HepG2 (cell line): ENCODE measurements around the gene PJA2. TPM values are rescaled to one million over a fixed set of nuclear protein-coding genes. Genes with fewer than 3 reads are reported as not detected.

Experiments
- ATAC-seq: fragments of 200-7000 bp; cut with Tn5 transposase; 3 replicates; pipeline ENCODE4 v1.9.1; 2020; ENCODE audit warnings: mild to moderate bottlenecking, moderate library complexity
- BruUV-seq: library from RNA; stranded (reverse); fragments of 400-500 nt; replicated peaks from 2 replicates; lab custom pipeline; 2021; lab: Mats Ljungman, UMichigan
- CTCF ChIA-PET: fragments of 300-600 bp; formaldehyde crosslinking; extraction: SDS; loops from one replicate; lab custom pipeline; 2021; ENCODE audit warnings: low total read pairs, inconsistent platforms, low intra/inter-chr PET ratio; lab: Yijun Ruan, JAX
- POLR2A ChIA-PET: fragments of 350-600 bp; sonication (Branson Sonifier 250); formaldehyde crosslinking; loops from one replicate; lab custom pipeline; 2020; ENCODE audit warnings: antibody characterized with exemption, inconsistent platforms; lab: Yijun Ruan, JAX
- DNase-seq: peaks from one replicate; pipeline ENCODE4 v3.0.0-alpha.2; 2015; ENCODE audit warnings: low spot score
- FAIRE-seq: peaks from 3 replicates; lab custom pipeline; 2011; peaks lifted over from hg19 to GRCh38; lab: Jason Lieb, UNC
- H2AFZ ChIP-seq: one replicate; pipeline ENCODE4 v1.6.1; 2011; ENCODE audit warnings: low read length, inconsistent platforms
- H3K27ac ChIP-seq: fragments of 300-600 bp; 3 replicates; pipeline ENCODE4 v1.8.0; 2011; ENCODE audit warnings: mixed run types, mild to moderate bottlenecking, mixed read lengths, low read length, inconsistent platforms; ENCODE audit not compliant: insufficient read depth; ENCODE audit errors: extremely low read length
- H3K27me3 ChIP-seq, 2 experiments: fragments of 200-600 bp in 1 of 2; 2 replicates in 1 of 2; 3 replicates in 1 of 2; pipeline versions ENCODE4 v1.6.0 to v1.8.0; 2011; ENCODE audit warnings: low read length in 2 of 2, mild to moderate bottlenecking in 2 of 2, moderate library complexity in 2 of 2, inconsistent platforms in 1 of 2; ENCODE audit not compliant: insufficient read depth in 2 of 2, control insufficient read depth in 1 of 2
- H3K36me3 ChIP-seq, 2 experiments: fragments of 200-600 bp in 1 of 2; replicated peaks in 1 of 2; 2 replicates in 1 of 2; 3 replicates in 1 of 2; pipeline versions ENCODE4 v1.5.1 to v1.8.0; 2011; ENCODE audit warnings: low read length in 2 of 2, inconsistent platforms in 1 of 2; ENCODE audit not compliant: insufficient read depth in 2 of 2, control insufficient read depth in 1 of 2
- H3K4me1 ChIP-seq: 2 replicates; pipeline ENCODE4 v1.5.1; 2012; ENCODE audit warnings: low read length, inconsistent platforms; ENCODE audit not compliant: insufficient read depth
- H3K4me2 ChIP-seq: 2 replicates; pipeline ENCODE4 v1.6.0; 2011; ENCODE audit warnings: low read depth, low read length, inconsistent platforms
- H3K4me3 ChIP-seq, 3 experiments: fragments of 200-600 bp in 1 of 3; sonication (generic), shearing (Covaris generic) in 1 of 3; replicated peaks in 1 of 3; 2 replicates each; pipeline ENCODE4 v1.5.1; 2011 to 2016; ENCODE audit warnings: low read length in 3 of 3, inconsistent platforms in 2 of 3, low read depth in 2 of 3, mild to moderate bottlenecking in 2 of 3, control low read depth in 1 of 3, mixed read lengths in 1 of 3; ENCODE audit not compliant: insufficient read depth in 1 of 3
- H3K79me2 ChIP-seq: one replicate; pipeline ENCODE4 v1.6.1; 2011; ENCODE audit warnings: low read length, inconsistent platforms; ENCODE audit not compliant: insufficient read depth
- H3K9ac ChIP-seq: 2 replicates; pipeline ENCODE4 v1.6.0; 2011; ENCODE audit warnings: mild to moderate bottlenecking, low read depth, low read length, inconsistent platforms; ENCODE audit not compliant: insufficient read depth
- H3K9me3 ChIP-seq: 2 replicates; pipeline ENCODE4 v1.5.1; 2012; ENCODE audit warnings: mild to moderate bottlenecking, low read length
- H4K20me1 ChIP-seq: 2 replicates; pipeline ENCODE4 v1.6.0; 2011; ENCODE audit warnings: inconsistent platforms, mild to moderate bottlenecking, low read length, moderate library complexity; ENCODE audit not compliant: insufficient read depth
- ARID2 ChIP-seq: sonication (generic); formaldehyde crosslinking; IDR thresholded peaks from 2 replicates; pipeline ENCODE4 v1.8.1; 2022; ENCODE audit warnings: mild to moderate bottlenecking, missing genetic modification reagents, borderline replicate concordance
- DNMT3B ChIP-seq: conservative IDR thresholded peaks from 2 replicates; pipeline ENCODE4 v1.6.1; 2016; ENCODE audit warnings: missing biosample characterization, control low read depth
- GPN1 ChIP-seq: sonication (generic); formaldehyde crosslinking; IDR thresholded peaks from 2 replicates; pipeline ENCODE4 v1.5.1; 2020; ENCODE audit warnings: missing genetic modification reagents, borderline replicate concordance
- HINFP ChIP-seq: sonication (generic); formaldehyde crosslinking; IDR thresholded peaks from 2 replicates; pipeline ENCODE4 v1.4.0; 2020; ENCODE audit warnings: low read depth, mild to moderate bottlenecking, missing genetic modification reagents
- HIVEP1 ChIP-seq: sonication (generic); formaldehyde crosslinking; IDR thresholded peaks from 2 replicates; pipeline ENCODE4 v1.4.0; 2020; ENCODE audit warnings: mild to moderate bottlenecking, missing genetic modification reagents
- MATR3 ChIP-seq: sonication (generic); formaldehyde crosslinking; IDR thresholded peaks from 2 replicates; pipeline ENCODE4 v1.4.0; 2020; ENCODE audit warnings: missing genetic modification reagents
- PREB ChIP-seq: sonication (generic); formaldehyde crosslinking; IDR thresholded peaks from 2 replicates; pipeline ENCODE4 v1.4.0; 2020; ENCODE audit warnings: missing genetic modification reagents
- ZBTB4 ChIP-seq: sonication (generic); formaldehyde crosslinking; IDR thresholded peaks from 2 replicates; pipeline ENCODE4 v1.4.0; 2020; ENCODE audit warnings: missing genetic modification reagents, mild to moderate bottlenecking, borderline replicate concordance
- ZNF136 ChIP-seq: sonication (generic); formaldehyde crosslinking; IDR thresholded peaks from 2 replicates; pipeline ENCODE4 v1.8.1; 2022; ENCODE audit warnings: low read depth, mild to moderate bottlenecking, moderate library complexity, missing genetic modification reagents
- ZNF224 ChIP-seq: sonication (generic); formaldehyde crosslinking; IDR thresholded peaks from 2 replicates; pipeline ENCODE4 v1.5.0; 2020; ENCODE audit warnings: mild to moderate bottlenecking, missing genetic modification reagents
- ZNF296 ChIP-seq: sonication (generic); formaldehyde crosslinking; conservative IDR thresholded peaks from 2 replicates; pipeline ENCODE4 v1.5.0; 2020; ENCODE audit warnings: mild to moderate bottlenecking, missing genetic modification reagents
- ZNF326 ChIP-seq: sonication (generic); formaldehyde crosslinking; IDR thresholded peaks from 2 replicates; pipeline ENCODE4 v1.4.0; 2020; ENCODE audit warnings: missing genetic modification reagents, borderline replicate concordance
- ZNF512 ChIP-seq: sonication (generic); formaldehyde crosslinking; IDR thresholded peaks from 2 replicates; pipeline ENCODE4 v1.4.0; 2020; ENCODE audit warnings: mild to moderate bottlenecking, missing genetic modification reagents
- ZNF567 ChIP-seq: sonication (generic); formaldehyde crosslinking; IDR thresholded peaks from 2 replicates; pipeline ENCODE4 v1.8.1; 2023; ENCODE audit warnings: mild to moderate bottlenecking, missing genetic modification reagents, borderline replicate concordance
- ZNF619 ChIP-seq: sonication (generic); formaldehyde crosslinking; IDR thresholded peaks from 2 replicates; pipeline ENCODE4 v1.4.0; 2020; ENCODE audit warnings: mild to moderate bottlenecking, missing genetic modification reagents
- WGBS: methylation state at CpG from one replicate; pipeline ENCODE4 v1.1.6; 2017; ENCODE audit warnings: low lambda C conversion rate; 5-methylcytosine and 5-hydroxymethylcytosine counted together
- in situ Hi-C: cut with HindIII; loops from 2 replicates; pipeline ENCODE4 v1.10.0; 2017; ENCODE audit warnings: low pct_unique_long_range_greater_than_20kb; ENCODE audit not compliant: extremely low pct_ligation_motif_present
- intact Hi-C: fragments of 100-400 bp; cut with micrococcal nuclease; formaldehyde crosslinking; loops from one replicate; pipeline ENCODE4 v1.10.0; 2022; ENCODE audit not compliant: unreplicated experiment
- polyA plus RNA-seq, 8 experiments: library from polyadenylated mRNA; depleted of rRNA in 3 of 8; stranded (reverse) in 7 of 8; unstranded in 1 of 8; fragments of >200 nt; fragmentation: Illumina TruSeq in 4 of 8; extraction: Trizol in 4 of 8; gene quantifications; 2 replicates each; pipeline versions ENCODE4 v1.2.1 to v1.2.3, GENCODE V29; 2011 to 2016; ENCODE audit warnings: low read depth in 4 of 8, missing spikeins in 1 of 8, mixed read lengths in 1 of 8; ENCODE audit not compliant: insufficient read depth in 1 of 8
- total RNA-seq, 5 experiments: library from RNA; depleted of rRNA; stranded (reverse); fragments of >200 nt; fragmentation: Illumina TruSeq; extraction: Trizol; gene quantifications; 2 replicates each; pipeline ENCODE4 v1.2.3, GENCODE V29; 2016; ENCODE audit warnings: low read depth in 1 of 5

The PJA2 gene
- total and polyA plus RNA-seq, 2 of the 13 experiments (the other 11 are each of a cell fraction or from before 2014, with no cell fraction given), result 39.4 to 41.4 TPM

- no peak for DNase-seq
- CTCF ChIA-PET, result no interaction called here
- no peak for ATAC-seq
- Histone ChIP-seq H3K9ac (no peak overlapping the region), H3K4me3 (no peak overlapping the region), H3K36me3 (no peaks in the 10 kb centered on the region), H3K9me3 (no peaks in the 10 kb centered on the region), H3K4me1 (no peaks in the 10 kb centered on the region), H3K27me3 (peaks cover 0 to 5% of the 10 kb centered on the region in 2 experiments; a peak in 2 of 5 replicates), H2AFZ (no peak overlapping the region), H3K79me2 (no peaks in the 10 kb centered on the region), H4K20me1 (no peaks in the 10 kb centered on the region), H3K27ac (no peak overlapping the region), H3K4me2 (no peak overlapping the region)
- FAIRE-seq, result no peak
- in situ Hi-C loops, result no loop called here
- 19% methylated on average over 1 of the region's 1 CpG for WGBS
- POLR2A ChIA-PET, result no interaction called here
- intact Hi-C loops, result no loop called here
- BruUV-seq, result no TSS peak
- TF ChIP-seq ZNF136 (CRISPR knock-in tag) (no peak), MATR3 (CRISPR knock-in tag) (no peak), ZNF326 (no peak), HIVEP1 (CRISPR knock-in tag) (no peak), PREB (no peak), ARID2 (CRISPR knock-in tag) (no peak), ZBTB4 (CRISPR knock-in tag) (no peak), ZNF567 (CRISPR knock-in tag) (no peak), ZNF619 (CRISPR knock-in tag) (no peak), DNMT3B (CRISPR knock-in tag) (no peak), ZNF512 (CRISPR knock-in tag) (no peak), ZNF224 (CRISPR knock-in tag) (no peak), GPN1 (CRISPR knock-in tag) (no peak), ZNF296 (CRISPR knock-in tag) (no peak), HINFP (no peak)
Measured at GRCh38 chr5:109452661-109453060, 42.9 kb upstream of the PJA2 start.
